Activated naive CD8-positive, alpha-beta T cell treated with anti-CD3 and anti-CD28 coated beads, Interleukin-2, amount 50 U/mL, for 16 hours (primary cell): ENCODE results near the gene WSB2.

ENCODE experiments used
- DNase-seq: peaks from one replicate; pipeline ENCODE4 v3.0.0-alpha.2; 2020; ENCODE audit warnings: low read depth, low spot score

WSB2 gene

GRCh38 chr12:117994551-117995438, 66.2 kb downstream of the WSB2 start:
- DNase-seq, result no peak

GRCh38 chr12:117986705-117987469, 74.1 kb downstream of the WSB2 start:
- no peak for DNase-seq

GRCh38 chr12:117985182-117985581, 75.8 kb downstream of the WSB2 start:
- DNase-seq, result no peak
